IPS-18a (cell line): ENCODE results near the gene TMEM154.

Experiments used
- H3K27ac ChIP-seq: one replicate; pipeline ENCODE4 v1.5.1; 2013; ENCODE audit warnings: low read length
- H3K27me3 ChIP-seq: one replicate; pipeline ENCODE4 v1.6.1; 2013; ENCODE audit warnings: mild to moderate bottlenecking, low read length; ENCODE audit not compliant: control insufficient read depth, insufficient read depth
- H3K36me3 ChIP-seq: one replicate; pipeline ENCODE4 v1.6.1; 2013; ENCODE audit warnings: low read depth, low read length; ENCODE audit not compliant: control insufficient read depth
- H3K4me1 ChIP-seq: one replicate; pipeline ENCODE4 v1.6.1; 2013; ENCODE audit warnings: low read depth, low read length; ENCODE audit not compliant: control insufficient read depth
- H3K4me3 ChIP-seq: one replicate; pipeline ENCODE4 v1.5.1; 2013; ENCODE audit warnings: low read length
- H3K9ac ChIP-seq: one replicate; pipeline ENCODE4 v1.6.1; 2013; ENCODE audit warnings: mild to moderate bottlenecking, low read length, moderate library complexity
- H3K9me3 ChIP-seq: one replicate; pipeline ENCODE4 v1.6.1; 2013; ENCODE audit warnings: low read depth, low read length; ENCODE audit not compliant: control insufficient read depth

TMEM154 gene

GRCh38 chr4:152640058-152640921 lies 39.5 kb downstream of the TMEM154 start:
- H3K4me1 ChIP-seq = peaks cover 23% of the 10 kb centered on the region
- no peaks in the 10 kb centered on the region for H3K36me3 ChIP-seq
- no peaks in the 10 kb centered on the region for H3K27me3 ChIP-seq
- H3K4me3 ChIP-seq = no peak overlapping the region
- H3K9me3 ChIP-seq = no peaks in the 10 kb centered on the region
- H3K9ac ChIP-seq = no peak overlapping the region
- H3K27ac ChIP-seq = no peak overlapping the region

DNA sequence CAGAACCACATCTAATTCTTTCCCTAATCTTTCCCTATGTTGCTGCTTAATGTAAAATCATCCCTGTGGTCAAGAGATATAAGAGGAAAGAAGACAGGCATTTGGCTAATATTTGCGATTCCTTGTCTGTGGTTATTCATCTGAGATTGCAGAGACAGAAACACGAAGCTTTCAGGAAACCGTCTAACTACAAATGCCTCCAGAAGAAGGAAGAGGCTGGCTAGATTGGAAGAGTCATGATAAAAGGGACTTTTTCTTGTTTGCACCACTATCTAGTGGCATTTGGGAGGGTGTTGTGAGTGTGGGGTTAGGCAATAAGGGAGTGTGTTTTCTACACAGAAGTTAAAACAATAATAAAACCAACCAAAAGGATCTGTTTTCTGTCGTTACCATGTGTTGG lies 43.9 kb downstream of the TMEM154 start:
- Histone ChIP-seq H3K9me3 (no peaks in the 10 kb centered on the region), H3K4me3 (no peak overlapping the region), H3K27me3 (no peaks in the 10 kb centered on the region), H3K9ac (no peak overlapping the region), H3K36me3 (no peaks in the 10 kb centered on the region), H3K4me1 (peaks cover 15% of the 10 kb centered on the region), H3K27ac (no peak overlapping the region)

DNA sequence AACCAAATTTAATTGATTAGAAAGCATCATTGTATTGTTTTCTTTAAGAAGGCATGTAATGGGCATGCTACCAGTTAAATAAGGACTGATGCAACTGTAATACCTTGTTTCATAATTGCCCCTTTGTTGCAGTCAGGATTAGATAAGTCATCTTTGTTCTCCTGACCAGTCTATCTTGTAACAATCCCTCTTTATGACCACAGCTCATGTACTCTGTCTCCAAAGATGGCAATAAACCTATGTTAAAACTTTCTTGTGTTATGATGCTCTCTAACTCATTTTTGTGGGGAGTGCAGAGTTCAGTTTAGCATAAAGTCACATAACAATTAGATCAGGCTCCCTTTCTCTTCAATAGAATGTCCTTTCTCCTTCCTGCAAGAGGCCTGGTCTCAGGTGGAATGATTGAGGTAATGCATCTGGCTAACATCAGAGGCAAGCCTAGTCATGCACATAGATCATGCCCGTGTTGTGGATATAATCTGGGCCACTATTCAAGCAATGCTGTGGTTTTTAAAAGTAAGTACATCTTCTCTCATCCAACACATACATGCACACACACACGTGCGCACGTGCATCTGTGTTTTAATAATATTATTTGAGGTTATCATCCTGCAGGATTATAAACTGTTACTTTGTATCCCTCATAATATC lies 45.6 kb downstream of the TMEM154 start:
- no peaks in the 10 kb centered on the region for H3K9me3 ChIP-seq
- H3K9ac ChIP-seq = no peak overlapping the region
- no peak overlapping the region for H3K27ac ChIP-seq
- no peak overlapping the region for H3K4me3 ChIP-seq
- H3K4me1 ChIP-seq = peaks cover 6% of the 10 kb centered on the region
- H3K36me3 ChIP-seq = no peaks in the 10 kb centered on the region
- no peaks in the 10 kb centered on the region for H3K27me3 ChIP-seq

DNA sequence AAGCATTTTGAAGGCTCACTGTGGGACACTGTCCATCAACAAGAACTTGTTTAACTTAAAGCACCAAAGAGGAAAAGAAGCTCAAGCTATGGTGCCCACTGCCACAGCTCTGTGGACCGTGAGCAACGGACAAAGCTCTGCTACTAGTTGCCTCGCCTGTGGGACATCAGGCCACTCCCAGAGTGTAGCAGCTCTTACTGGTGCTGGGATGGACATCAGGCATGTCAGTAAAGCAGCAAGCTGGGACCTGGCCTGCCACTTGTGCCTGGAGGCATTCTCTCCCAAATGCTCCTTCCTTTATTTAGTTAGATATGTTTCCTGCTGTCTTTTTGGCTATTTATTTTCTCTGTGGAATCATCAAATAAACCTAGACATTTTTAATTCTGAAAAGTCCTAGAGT lies 46.7 kb downstream of the TMEM154 start:
- no peak overlapping the region for H3K9ac ChIP-seq
- H3K36me3 ChIP-seq = no peaks in the 10 kb centered on the region
- no peak overlapping the region for H3K4me3 ChIP-seq
- H3K9me3 ChIP-seq = no peaks in the 10 kb centered on the region
- H3K27ac ChIP-seq = no peak overlapping the region
- peaks cover 6% of the 10 kb centered on the region for H3K4me1 ChIP-seq
- no peaks in the 10 kb centered on the region for H3K27me3 ChIP-seq

DNA sequence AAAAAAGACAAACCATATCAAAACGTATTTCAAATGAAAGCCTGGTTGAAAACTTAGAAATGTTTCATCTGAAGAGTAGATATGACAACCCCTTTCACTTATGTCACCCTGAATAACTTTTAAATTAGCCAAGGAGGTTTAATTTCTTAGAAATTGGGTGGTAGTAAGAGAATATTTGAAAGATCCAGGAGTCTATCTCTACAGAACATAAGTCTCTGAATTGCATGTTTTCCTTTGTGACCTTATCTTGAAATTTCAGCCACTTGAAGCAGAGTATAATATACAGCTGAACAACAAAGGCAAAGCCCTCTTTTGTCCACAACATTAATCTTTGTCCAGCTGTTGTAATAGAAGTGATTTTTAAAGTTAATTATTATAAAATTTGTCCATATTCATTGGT lies 49.5 kb downstream of the TMEM154 start:
- no peak overlapping the region for H3K27ac ChIP-seq
- H3K4me1 ChIP-seq = peaks cover 6% of the 10 kb centered on the region
- H3K9ac ChIP-seq = no peak overlapping the region
- no peaks in the 10 kb centered on the region for H3K27me3 ChIP-seq
- H3K4me3 ChIP-seq = no peak overlapping the region
- no peaks in the 10 kb centered on the region for H3K9me3 ChIP-seq
- no peaks in the 10 kb centered on the region for H3K36me3 ChIP-seq

- no peaks in the 10 kb centered on the region for H3K36me3 ChIP-seq
These were observed 49.9 kb downstream of the TMEM154 start for GRCh38 chr4:152629908-152630307.

GRCh38 chr4:152628128-152628527 lies 51.7 kb downstream of the TMEM154 start:
- Histone ChIP-seq H3K9ac (no peak overlapping the region), H3K4me3 (no peak overlapping the region), H3K4me1 (no peaks in the 10 kb centered on the region), H3K27ac (no peak overlapping the region), H3K9me3 (no peaks in the 10 kb centered on the region), H3K27me3 (no peaks in the 10 kb centered on the region), H3K36me3 (no peaks in the 10 kb centered on the region)

More at GRCh38 chr4:152629908-152630307, 49.9 kb downstream of the TMEM154 start:
- Histone ChIP-seq H3K4me3 (no peak overlapping the region), H3K9me3 (no peaks in the 10 kb centered on the region), H3K4me1 (peaks cover 6% of the 10 kb centered on the region), H3K27ac (no peak overlapping the region), H3K9ac (no peak overlapping the region), H3K27me3 (no peaks in the 10 kb centered on the region)

DNA sequence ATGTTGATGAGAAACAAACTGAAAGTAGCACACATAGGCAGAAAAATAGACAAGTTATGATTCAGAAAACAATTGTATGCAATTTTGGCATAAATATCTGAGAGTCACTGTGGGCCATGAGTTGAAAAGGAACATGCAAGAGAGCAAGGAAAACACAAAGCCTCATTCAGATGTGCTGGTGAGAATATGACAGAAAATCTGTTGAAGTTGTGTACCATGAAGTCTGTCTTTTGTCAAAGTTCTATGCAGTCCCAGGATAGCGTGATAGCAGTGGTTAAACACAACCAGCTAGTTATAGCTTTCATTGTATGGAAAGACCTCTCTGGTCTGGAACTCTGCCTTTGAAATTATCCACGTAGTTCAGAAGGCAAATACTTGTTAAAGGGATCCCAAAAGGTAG lies 53.0 kb downstream of the TMEM154 start:
- no peaks in the 10 kb centered on the region for H3K4me1 ChIP-seq
- no peak overlapping the region for H3K9ac ChIP-seq
- H3K27me3 ChIP-seq = no peaks in the 10 kb centered on the region
- H3K9me3 ChIP-seq = no peaks in the 10 kb centered on the region
- H3K4me3 ChIP-seq = no peak overlapping the region
- H3K27ac ChIP-seq = no peak overlapping the region
- H3K36me3 ChIP-seq = no peaks in the 10 kb centered on the region

- Histone ChIP-seq H3K4me1 (no peaks in the 10 kb centered on the region), H3K4me3 (no peak overlapping the region), H3K27me3 (no peaks in the 10 kb centered on the region)
These were observed 58.9 kb downstream of the TMEM154 start for GRCh38 chr4:152620915-152621314.

DNA sequence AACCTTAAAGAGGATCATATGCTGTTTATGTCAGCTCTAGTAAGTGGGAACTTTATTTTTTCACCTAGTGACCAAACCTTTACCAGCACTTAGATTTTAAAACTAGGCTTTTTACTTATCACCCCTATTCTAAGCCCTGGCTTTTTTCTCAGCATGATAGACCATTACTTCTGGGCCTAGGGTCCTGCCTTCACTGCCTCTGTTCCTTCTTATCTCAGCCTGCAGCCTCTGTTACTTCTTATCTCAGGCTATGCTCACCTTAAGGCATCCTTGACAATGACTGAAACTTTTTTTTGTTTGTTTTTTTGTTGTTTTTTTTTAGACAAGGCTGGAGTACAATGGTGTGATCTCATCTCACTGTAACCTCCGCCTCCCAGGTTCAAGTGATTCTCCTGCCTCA lies 59.6 kb downstream of the TMEM154 start:
- H3K27ac ChIP-seq = no peak overlapping the region

More at GRCh38 chr4:152620915-152621314, 58.9 kb downstream of the TMEM154 start:
- Histone ChIP-seq H3K36me3 (no peaks in the 10 kb centered on the region), H3K9me3 (no peaks in the 10 kb centered on the region), H3K9ac (no peak overlapping the region), H3K27ac (no peak overlapping the region)

GRCh38 chr4:152619556-152619955 lies 60.2 kb downstream of the TMEM154 start:
- Histone ChIP-seq H3K9me3 (no peaks in the 10 kb centered on the region), H3K4me3 (no peak overlapping the region), H3K27me3 (no peaks in the 10 kb centered on the region), H3K4me1 (no peaks in the 10 kb centered on the region), H3K36me3 (no peaks in the 10 kb centered on the region), H3K27ac (no peak overlapping the region), H3K9ac (no peak overlapping the region)

More for the DNA sequence above, 59.6 kb downstream of the TMEM154 start:
- H3K9ac ChIP-seq = no peak overlapping the region
- no peaks in the 10 kb centered on the region for H3K27me3 ChIP-seq
- H3K4me3 ChIP-seq = no peak overlapping the region
- no peaks in the 10 kb centered on the region for H3K36me3 ChIP-seq
- H3K4me1 ChIP-seq = no peaks in the 10 kb centered on the region
- no peaks in the 10 kb centered on the region for H3K9me3 ChIP-seq

GRCh38 chr4:152618971-152619370 lies 60.8 kb downstream of the TMEM154 start:
- Histone ChIP-seq H3K4me1 (no peaks in the 10 kb centered on the region), H3K27me3 (no peaks in the 10 kb centered on the region), H3K4me3 (no peak overlapping the region), H3K27ac (no peak overlapping the region), H3K9me3 (no peaks in the 10 kb centered on the region), H3K9ac (no peak overlapping the region), H3K36me3 (no peaks in the 10 kb centered on the region)
